ENCODE measurements around the gene GALNT7. TPM values are rescaled to one million over a fixed set of nuclear protein-coding genes. Genes with fewer than 3 reads are reported as not detected.

Gene GALNT7
- polyA plus RNA-seq, 1 of the 3 experiments (the other 2 are of a cell fraction): 14.8 TPM

DNA sequence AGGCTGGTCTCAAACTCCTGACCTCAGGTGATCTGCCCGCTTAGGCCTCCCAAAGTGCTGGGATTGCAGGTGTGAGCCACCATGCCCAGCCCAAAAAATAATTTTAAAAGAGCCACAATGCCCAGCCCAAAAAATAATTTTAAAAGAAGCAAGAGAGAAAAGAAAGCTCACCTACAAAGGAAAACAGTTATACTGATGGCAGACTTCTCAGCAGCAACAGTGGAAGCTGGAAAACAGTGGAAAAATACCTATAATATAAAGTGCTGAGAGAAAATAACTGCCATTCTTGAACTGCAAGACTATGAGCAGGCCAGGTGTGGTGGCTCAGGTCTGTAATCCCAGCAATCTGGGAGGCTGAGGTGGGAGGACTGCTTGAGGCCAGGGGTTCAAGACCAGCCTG lies 178.9 kb downstream of the GALNT7 start (continued):
- no peak for TF ChIP-seq ZBTB33 (IDR thresholded peaks at IDR 0.05; ENCODE audit: borderline replicate concordance, low read depth)
- TF ChIP-seq TCF12 (IDR thresholded peaks at IDR 0.05): no peak

- Histone ChIP-seq H3K27me3 (ENCODE audit: insufficient read depth) (no peaks in the 10 kb centered on the region), H3K4me2 (no peak overlapping the region), H3K27ac (ENCODE audit: low read depth in 2 of 2, low read length in 1 of 2) (no peak overlapping the region), H3K9me3 (no peaks in the 10 kb centered on the region), H4K20me1 (ENCODE audit: insufficient read depth) (no peaks in the 10 kb centered on the region), H3F3A (replicated peaks; ENCODE audit: insufficient read depth) (no peaks in the 10 kb centered on the region), H3K4me3 (ENCODE audit: low read depth in 2 of 2, low read length in 1 of 2) (no peak overlapping the region), H3K4me1 (ENCODE audit: control insufficient read depth in 1 of 2, insufficient read depth in 2 of 2, low read depth in 1 of 2, low read length in 1 of 2) (0 out of 4 replicates have a peak, but pooled peaks cover 0 to 3% of the 10 kb centered on the region in 2 experiments), H3K79me2 (ENCODE audit: insufficient read depth) (no peaks in the 10 kb centered on the region), H3K9me2 (no peaks in the 10 kb centered on the region), H3K9ac (no peak overlapping the region), H2AFZ (ENCODE audit: low read depth) (no peak overlapping the region), H3K36me3 (replicated peaks in 1 of 2; ENCODE audit: control insufficient read depth in 1 of 2, insufficient read depth in 2 of 2, low read length in 1 of 2) (no peaks in the 10 kb centered on the region)
- 84% methylated on average over 2 of the region's 2 CpGs for WGBS (ENCODE audit: low lambda C conversion rate)
- ChIA-PET POLR2A (no interaction called here), CTCF (interaction anchor here (0.6 to 1.0 kb wide), 4 partner anchors 9 to 63 kb away, joined by 3 to 5 read pairs (median 3); no protein-coding TSS in a partner anchor)
- no peak for DNase-seq
- no peak for TF ChIP-seq SIN3A (IDR thresholded peaks at IDR 0.05; ENCODE audit: borderline replicate concordance, low read depth, low read length)
- TF ChIP-seq, protein P1, sequence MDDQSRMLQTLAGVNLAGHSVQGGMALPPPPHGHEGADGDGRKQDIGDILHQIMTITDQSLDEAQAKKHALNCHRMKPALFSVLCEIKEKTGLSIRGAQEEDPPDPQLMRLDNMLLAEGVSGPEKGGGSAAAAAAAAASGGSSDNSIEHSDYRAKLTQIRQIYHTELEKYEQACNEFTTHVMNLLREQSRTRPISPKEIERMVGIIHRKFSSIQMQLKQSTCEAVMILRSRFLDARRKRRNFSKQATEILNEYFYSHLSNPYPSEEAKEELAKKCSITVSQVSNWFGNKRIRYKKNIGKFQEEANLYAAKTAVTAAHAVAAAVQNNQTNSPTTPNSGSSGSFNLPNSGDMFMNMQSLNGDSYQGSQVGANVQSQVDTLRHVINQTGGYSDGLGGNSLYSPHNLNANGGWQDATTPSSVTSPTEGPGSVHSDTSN (IDR thresholded peaks at IDR 0.05): no peak
- TF ChIP-seq GATA2 (CRISPR knock-in tag; IDR thresholded peaks at IDR 0.05): no peak
- no peak for TF ChIP-seq NRF1 (IDR thresholded peaks at IDR 0.05; ENCODE audit: low read depth, low read length)
- TF ChIP-seq, protein P2, sequence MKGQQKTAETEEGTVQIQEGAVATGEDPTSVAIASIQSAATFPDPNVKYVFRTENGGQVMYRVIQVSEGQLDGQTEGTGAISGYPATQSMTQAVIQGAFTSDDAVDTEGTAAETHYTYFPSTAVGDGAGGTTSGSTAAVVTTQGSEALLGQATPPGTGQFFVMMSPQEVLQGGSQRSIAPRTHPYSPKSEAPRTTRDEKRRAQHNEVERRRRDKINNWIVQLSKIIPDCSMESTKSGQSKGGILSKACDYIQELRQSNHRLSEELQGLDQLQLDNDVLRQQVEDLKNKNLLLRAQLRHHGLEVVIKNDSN (IDR thresholded peaks at IDR 0.05; ENCODE audit: borderline replicate concordance, low read depth): no peak
- TF ChIP-seq ZBTB33 (IDR thresholded peaks at IDR 0.05; ENCODE audit: borderline replicate concordance, low read depth): no peak
- TF ChIP-seq, protein P3, sequence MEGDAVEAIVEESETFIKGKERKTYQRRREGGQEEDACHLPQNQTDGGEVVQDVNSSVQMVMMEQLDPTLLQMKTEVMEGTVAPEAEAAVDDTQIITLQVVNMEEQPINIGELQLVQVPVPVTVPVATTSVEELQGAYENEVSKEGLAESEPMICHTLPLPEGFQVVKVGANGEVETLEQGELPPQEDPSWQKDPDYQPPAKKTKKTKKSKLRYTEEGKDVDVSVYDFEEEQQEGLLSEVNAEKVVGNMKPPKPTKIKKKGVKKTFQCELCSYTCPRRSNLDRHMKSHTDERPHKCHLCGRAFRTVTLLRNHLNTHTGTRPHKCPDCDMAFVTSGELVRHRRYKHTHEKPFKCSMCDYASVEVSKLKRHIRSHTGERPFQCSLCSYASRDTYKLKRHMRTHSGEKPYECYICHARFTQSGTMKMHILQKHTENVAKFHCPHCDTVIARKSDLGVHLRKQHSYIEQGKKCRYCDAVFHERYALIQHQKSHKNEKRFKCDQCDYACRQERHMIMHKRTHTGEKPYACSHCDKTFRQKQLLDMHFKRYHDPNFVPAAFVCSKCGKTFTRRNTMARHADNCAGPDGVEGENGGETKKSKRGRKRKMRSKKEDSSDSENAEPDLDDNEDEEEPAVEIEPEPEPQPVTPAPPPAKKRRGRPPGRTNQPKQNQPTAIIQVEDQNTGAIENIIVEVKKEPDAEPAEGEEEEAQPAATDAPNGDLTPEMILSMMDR (IDR thresholded peaks at IDR 0.05): no peak
- TF ChIP-seq FOXM1 (IDR thresholded peaks at IDR 0.05; ENCODE audit: low read depth): no peak
- TF ChIP-seq MAX (IDR thresholded peaks at IDR 0.05; ENCODE audit: low read depth): no peak
- no peak for TF ChIP-seq TCF12 (IDR thresholded peaks at IDR 0.05)
- TF ChIP-seq REST (IDR thresholded peaks at IDR 0.05; ENCODE audit: low read depth, low read length): no peak
- TF ChIP-seq FOSL2 (IDR thresholded peaks at IDR 0.05; ENCODE audit: borderline replicate concordance, low read depth): no peak
- no peak for TF ChIP-seq RCOR1 (IDR thresholded peaks at IDR 0.05; ENCODE audit: low read length)
- no peak for TF ChIP-seq POLR2AphosphoS5 (IDR thresholded peaks at IDR 0.05; ENCODE audit: low read depth, low read length)
- no peak for TF ChIP-seq TAF1 (IDR thresholded peaks at IDR 0.05; ENCODE audit: borderline replicate concordance, low read depth, low read length)
- no peak for TF ChIP-seq YY1 (IDR thresholded peaks at IDR 0.05; ENCODE audit: low read depth)
- TF ChIP-seq, protein P4, sequence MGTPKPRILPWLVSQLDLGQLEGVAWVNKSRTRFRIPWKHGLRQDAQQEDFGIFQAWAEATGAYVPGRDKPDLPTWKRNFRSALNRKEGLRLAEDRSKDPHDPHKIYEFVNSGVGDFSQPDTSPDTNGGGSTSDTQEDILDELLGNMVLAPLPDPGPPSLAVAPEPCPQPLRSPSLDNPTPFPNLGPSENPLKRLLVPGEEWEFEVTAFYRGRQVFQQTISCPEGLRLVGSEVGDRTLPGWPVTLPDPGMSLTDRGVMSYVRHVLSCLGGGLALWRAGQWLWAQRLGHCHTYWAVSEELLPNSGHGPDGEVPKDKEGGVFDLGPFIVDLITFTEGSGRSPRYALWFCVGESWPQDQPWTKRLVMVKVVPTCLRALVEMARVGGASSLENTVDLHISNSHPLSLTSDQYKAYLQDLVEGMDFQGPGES (IDR thresholded peaks at IDR 0.05; ENCODE audit: low read depth, low read length): no peak
- TF ChIP-seq FOXJ3 (CRISPR knock-in tag; IDR thresholded peaks at IDR 0.05): no peak
These were observed 189.3 kb downstream of the GALNT7 start for GRCh38 chr4:173357939-173358338.
